ENCODE data around the gene CHST15.

DNA sequence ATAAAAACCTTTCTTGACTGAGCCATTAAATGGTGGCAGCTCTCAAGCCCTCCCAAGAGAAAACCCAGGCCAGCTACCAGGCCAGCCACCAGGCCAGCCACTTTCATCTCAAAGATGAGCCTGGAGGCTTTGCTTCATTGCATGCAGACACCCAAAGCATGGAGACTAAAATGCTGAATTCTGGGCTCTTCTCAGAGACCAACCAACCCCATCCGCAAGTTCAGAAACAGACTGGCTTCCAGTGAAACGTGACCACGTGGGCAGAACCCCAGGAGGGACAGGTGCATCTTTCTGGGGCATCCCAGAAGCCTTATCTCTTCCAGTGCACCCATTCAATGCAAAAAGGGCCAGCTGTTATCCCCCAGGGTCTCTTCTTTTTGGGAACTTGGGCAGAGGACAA lies 20.9 kb downstream of the CHST15 start:
- TF ChIP-seq ZNF10 (CRISPR knock-in tag; IDR thresholded peaks at IDR 0.05; ENCODE audit: borderline replicate concordance, low read depth) (no peak), CREB1 (IDR thresholded peaks at IDR 0.05) (no peak), CREB1 (CRISPR knock-in tag; IDR thresholded peaks at IDR 0.05) (no peak), ZNF317 (CRISPR knock-in tag; IDR thresholded peaks at IDR 0.05) (no peak), NR2C2 (CRISPR knock-in tag; IDR thresholded peaks at IDR 0.05; ENCODE audit: borderline replicate concordance) (no peak), ZNF263 (CRISPR knock-in tag; IDR thresholded peaks at IDR 0.05) (no peak), MAZ (IDR thresholded peaks at IDR 0.05; ENCODE audit: borderline replicate concordance, low read depth, low read length) (no peak), MAZ (CRISPR knock-in tag; IDR thresholded peaks at IDR 0.05; ENCODE audit: low read depth) (no peak), ZNF746 (CRISPR knock-in tag; IDR thresholded peaks at IDR 0.05) (no peak), NFKB2 (CRISPR knock-in tag; IDR thresholded peaks at IDR 0.05; ENCODE audit: borderline replicate concordance) (no peak), CHCHD3 (CRISPR knock-in tag; IDR thresholded peaks at IDR 0.05) (no peak)
- TF ChIP-seq, protein P1, sequence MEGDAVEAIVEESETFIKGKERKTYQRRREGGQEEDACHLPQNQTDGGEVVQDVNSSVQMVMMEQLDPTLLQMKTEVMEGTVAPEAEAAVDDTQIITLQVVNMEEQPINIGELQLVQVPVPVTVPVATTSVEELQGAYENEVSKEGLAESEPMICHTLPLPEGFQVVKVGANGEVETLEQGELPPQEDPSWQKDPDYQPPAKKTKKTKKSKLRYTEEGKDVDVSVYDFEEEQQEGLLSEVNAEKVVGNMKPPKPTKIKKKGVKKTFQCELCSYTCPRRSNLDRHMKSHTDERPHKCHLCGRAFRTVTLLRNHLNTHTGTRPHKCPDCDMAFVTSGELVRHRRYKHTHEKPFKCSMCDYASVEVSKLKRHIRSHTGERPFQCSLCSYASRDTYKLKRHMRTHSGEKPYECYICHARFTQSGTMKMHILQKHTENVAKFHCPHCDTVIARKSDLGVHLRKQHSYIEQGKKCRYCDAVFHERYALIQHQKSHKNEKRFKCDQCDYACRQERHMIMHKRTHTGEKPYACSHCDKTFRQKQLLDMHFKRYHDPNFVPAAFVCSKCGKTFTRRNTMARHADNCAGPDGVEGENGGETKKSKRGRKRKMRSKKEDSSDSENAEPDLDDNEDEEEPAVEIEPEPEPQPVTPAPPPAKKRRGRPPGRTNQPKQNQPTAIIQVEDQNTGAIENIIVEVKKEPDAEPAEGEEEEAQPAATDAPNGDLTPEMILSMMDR (CRISPR knock-in tag; IDR thresholded peaks at IDR 0.05) = no peak

Measured in HepG2 (cell line).